H1 (cell line): ENCODE data around the gene GPC3. TPM values are rescaled to one million over a fixed set of nuclear protein-coding genes. Genes with fewer than 3 reads are reported as not detected.

Source experiments
- CTCF ChIA-PET: fragments of 300-600 bp; sonication (Branson Sonifier 250); formaldehyde crosslinking; loops from one replicate; lab custom pipeline; 2021; ENCODE audit not compliant: partially characterized antibody; lab: Charles Lee
- POLR2A ChIA-PET: fragments of 300-600 bp; sonication (Branson Sonifier 250); formaldehyde crosslinking; loops from one replicate; lab custom pipeline; 2021; ENCODE audit warnings: inconsistent platforms; ENCODE audit not compliant: partially characterized antibody; lab: Charles Lee
- DNase-seq, 2 experiments: peaks; one replicate each; pipeline versions ENCODE4 v3.0.0 to v3.0.0-alpha.2; 2010 to 2022; ENCODE audit warnings: low spot score in 2 of 2, low read depth in 1 of 2, mixed read lengths in 1 of 2
- FAIRE-seq: peaks from 2 replicates; lab custom pipeline; 2011; peaks lifted over from hg19 to GRCh38; lab: Jason Lieb, UNC
- H2AFZ ChIP-seq: 2 replicates; pipeline ENCODE4 v1.8.1; 2012; ENCODE audit warnings: low read length, inconsistent platforms
- H2AK5ac ChIP-seq: 2 replicates; pipeline ENCODE4 v1.6.1; 2013; ENCODE audit warnings: low read depth, low read length
- H2BK120ac ChIP-seq: replicated peaks from 2 replicates; pipeline ENCODE3; 2013; ENCODE audit warnings: low read depth, low read length, inconsistent platforms
- H2BK12ac ChIP-seq: 2 replicates; pipeline ENCODE4 v1.6.1; 2013; ENCODE audit warnings: low read depth, low read length
- H2BK15ac ChIP-seq: 2 replicates; pipeline ENCODE4 v1.6.1; 2013; ENCODE audit warnings: low read length
- H2BK20ac ChIP-seq: 2 replicates; pipeline ENCODE4 v1.6.1; 2013; ENCODE audit warnings: low read length
- H2BK5ac ChIP-seq: 2 replicates; pipeline ENCODE4 v1.6.1; 2013; ENCODE audit warnings: low read depth, low read length
- H3K14ac ChIP-seq: 2 replicates; pipeline ENCODE4 v1.6.1; 2013; ENCODE audit warnings: inconsistent platforms; ENCODE audit not compliant: insufficient read length
- H3K18ac ChIP-seq: 2 replicates; pipeline ENCODE4 v1.6.1; 2013; ENCODE audit warnings: low read length; ENCODE audit errors: extremely low read depth
- H3K23ac ChIP-seq: 2 replicates; pipeline ENCODE4 v1.6.1; 2013; ENCODE audit warnings: inconsistent platforms; ENCODE audit not compliant: insufficient read length
- H3K23me2 ChIP-seq: 2 replicates; pipeline ENCODE4 v1.6.1; 2013; ENCODE audit warnings: low read depth, low read length
- H3K27ac ChIP-seq: 2 replicates; pipeline ENCODE4 v1.6.1; 2011; ENCODE audit warnings: low read depth, low read length, inconsistent platforms
- H3K27me3 ChIP-seq, 4 experiments: replicated peaks in 1 of 4; 1 replicate in 1 of 4; 2 replicates in 3 of 4; pipeline versions ENCODE4 v1.6.1 to v1.8.1; 2011 to 2013; ENCODE audit warnings: low read length in 3 of 4, mild to moderate bottlenecking in 3 of 4, inconsistent platforms in 2 of 4, mixed read lengths in 2 of 4, moderate library complexity in 1 of 4; ENCODE audit not compliant: control insufficient read depth in 3 of 4, insufficient read depth in 3 of 4; ENCODE audit errors: extremely low read depth in 1 of 4
- H3K36me3 ChIP-seq, 4 experiments: 2 replicates each; pipeline versions ENCODE4 v1.6.1 to v1.8.1; 2011 to 2013; ENCODE audit warnings: mild to moderate bottlenecking in 4 of 4, low read length in 3 of 4, moderate library complexity in 2 of 4, control low read depth in 1 of 4, inconsistent platforms in 1 of 4; ENCODE audit not compliant: insufficient read depth in 4 of 4, control insufficient read depth in 2 of 4
- H3K4ac ChIP-seq: replicated peaks from 2 replicates; pipeline ENCODE3; 2013; ENCODE audit warnings: low read length, low read depth, mixed read lengths, inconsistent platforms; ENCODE audit not compliant: insufficient read length
- H3K4me1 ChIP-seq, 4 experiments: replicated peaks in 1 of 4; 1 replicate in 1 of 4; 2 replicates in 3 of 4; pipeline versions ENCODE4 v1.6.1 to v1.8.1; 2011 to 2013; ENCODE audit warnings: low read length in 3 of 4, inconsistent platforms in 2 of 4, mixed read lengths in 1 of 4; ENCODE audit not compliant: insufficient read depth in 4 of 4, control insufficient read depth in 3 of 4
- H3K4me2 ChIP-seq, 2 experiments: 2 replicates each; pipeline versions ENCODE4 v1.6.1 to v1.8.1; 2011 to 2013; ENCODE audit warnings: low read depth in 2 of 2, low read length in 2 of 2, control low read depth in 1 of 2, inconsistent platforms in 1 of 2, mild to moderate bottlenecking in 1 of 2; ENCODE audit not compliant: insufficient read depth in 1 of 2
- H3K4me3 ChIP-seq, 4 experiments: fragments of 200-600, 300-600 bp in 1 of 4; sonication (generic), shearing (Covaris generic), sonication (Bioruptor Twin) in 1 of 4; 2 replicates each; pipeline versions ENCODE4 v1.5.1 to v1.8.1; 2011 to 2016; ENCODE audit warnings: low read length in 4 of 4, low read depth in 3 of 4, control low read depth in 2 of 4, inconsistent platforms in 2 of 4, mild to moderate bottlenecking in 2 of 4, mixed read lengths in 1 of 4, moderate library complexity in 1 of 4; ENCODE audit not compliant: insufficient read depth in 2 of 4; ENCODE audit errors: extremely low read depth in 1 of 4
- H3K56ac ChIP-seq: replicated peaks from 2 replicates; pipeline ENCODE3; 2013; ENCODE audit warnings: low read depth, mild to moderate bottlenecking, mixed read lengths, low read length, inconsistent platforms; ENCODE audit not compliant: insufficient read length
- H3K79me1 ChIP-seq: 2 replicates; pipeline ENCODE4 v1.6.1; 2013; ENCODE audit warnings: low read depth, low read length, control low read depth
- H3K79me2 ChIP-seq, 2 experiments: 2 replicates each; pipeline versions ENCODE4 v1.6.1 to v1.8.1; 2012 to 2013; ENCODE audit warnings: low read length in 2 of 2, mild to moderate bottlenecking in 2 of 2, inconsistent platforms in 1 of 2; ENCODE audit not compliant: insufficient read depth in 2 of 2, control insufficient read depth in 1 of 2
- H3K9ac ChIP-seq, 4 experiments: replicated peaks in 1 of 4; 1 replicate in 1 of 4; 2 replicates in 3 of 4; pipeline versions ENCODE4 v1.6.1 to v1.8.1; 2011 to 2013; ENCODE audit warnings: low read depth in 3 of 4, low read length in 3 of 4, control low read depth in 2 of 4, mild to moderate bottlenecking in 2 of 4, moderate library complexity in 2 of 4, inconsistent platforms in 1 of 4; ENCODE audit errors: extremely low read depth in 1 of 4
- H3K9me3 ChIP-seq, 2 experiments: 2 replicates each; pipeline versions ENCODE4 v1.6.1 to v1.8.1; 2012 to 2013; ENCODE audit warnings: mild to moderate bottlenecking in 2 of 2, moderate library complexity in 2 of 2, control low read depth in 1 of 2, inconsistent platforms in 1 of 2, low read depth in 1 of 2, low read length in 1 of 2, mixed read lengths in 1 of 2; ENCODE audit not compliant: insufficient read depth in 2 of 2
- H4K20me1 ChIP-seq, 2 experiments: replicated peaks in 1 of 2; 2 replicates each; pipeline versions ENCODE3 to v1.8.1; 2011 to 2013; ENCODE audit warnings: inconsistent platforms in 2 of 2, low read length in 2 of 2, mild to moderate bottlenecking in 1 of 2; ENCODE audit not compliant: insufficient read depth in 2 of 2, control insufficient read depth in 1 of 2
- H4K5ac ChIP-seq: 2 replicates; pipeline ENCODE4 v1.6.1; 2013; ENCODE audit warnings: low read length, low read depth, mixed read lengths, inconsistent platforms; ENCODE audit not compliant: insufficient read length
- H4K8ac ChIP-seq: 2 replicates; pipeline ENCODE4 v1.8.0; 2013; ENCODE audit warnings: mild to moderate bottlenecking, moderate library complexity, low read length, inconsistent platforms; ENCODE audit not compliant: insufficient read depth; ENCODE audit errors: extremely low read depth
- H4K91ac ChIP-seq: replicated peaks from 2 replicates; pipeline ENCODE3; 2013; ENCODE audit warnings: low read length, mixed read lengths, inconsistent platforms; ENCODE audit not compliant: insufficient read length
- BRCA1 ChIP-seq: IDR thresholded peaks from 2 replicates; pipeline ENCODE4 v1.6.1; 2012; ENCODE audit warnings: low read depth, low read length, improper control_type of control experiment
- EP300 ChIP-seq, 2 experiments: IDR thresholded peaks; 1 replicate in 1 of 2; 2 replicates in 1 of 2; pipeline ENCODE4 v1.6.1; 2011 to 2012; ENCODE audit warnings: low read depth in 2 of 2, low read length in 2 of 2, mild to moderate bottlenecking in 2 of 2, borderline replicate concordance in 1 of 2, inconsistent platforms in 1 of 2, moderate library complexity in 1 of 2
- FOSL1 ChIP-seq: IDR thresholded peaks from 2 replicates; pipeline ENCODE4 v1.6.1; 2011; ENCODE audit warnings: mild to moderate bottlenecking, low read depth, low read length, moderate library complexity; ENCODE audit not compliant: insufficient read depth
- KDM1A ChIP-seq: fragments of 200-600, 300-600 bp; sonication (generic); IDR thresholded peaks from 2 replicates; pipeline ENCODE4 v1.7.1; 2016; ENCODE audit warnings: mild to moderate bottlenecking, low read length, borderline replicate concordance
- KDM5A ChIP-seq: fragments of 200-600 bp; IDR thresholded peaks from 2 replicates; pipeline ENCODE4 v1.7.1; 2012; ENCODE audit warnings: mild to moderate bottlenecking, low read length, inconsistent platforms, mixed read lengths
- NANOG ChIP-seq: IDR thresholded peaks from 2 replicates; pipeline ENCODE4 v1.6.1; 2011; ENCODE audit warnings: low read length, low read depth, mild to moderate bottlenecking, inconsistent platforms; ENCODE audit not compliant: insufficient read depth, poor library complexity, severe bottlenecking
- POLR2AphosphoS5 ChIP-seq: IDR thresholded peaks from 2 replicates; pipeline ENCODE4 v1.6.1; 2011; ENCODE audit warnings: low read depth, low read length
- TAF7 ChIP-seq: optimal IDR thresholded peaks from 2 replicates; pipeline ENCODE3; 2011; ENCODE audit warnings: low read depth, mild to moderate bottlenecking, inconsistent platforms, low read length, moderate library complexity, borderline replicate concordance
- USF2 ChIP-seq: IDR thresholded peaks from 2 replicates; pipeline ENCODE4 v1.6.1; 2011; ENCODE audit warnings: low read length, improper control_type of control experiment
- YY1 ChIP-seq: IDR thresholded peaks from 2 replicates; pipeline ENCODE4 v1.6.1; 2011; ENCODE audit warnings: low read depth, mild to moderate bottlenecking, low read length
- WGBS, 2 experiments: shearing (Covaris generic) in 1 of 2; methylation state at CpG; one replicate each; pipeline versions ENCODE4 v1.1.6 to v1.1.7; 2013 to 2015; ENCODE audit warnings: low lambda C conversion rate in 2 of 2, mixed read lengths in 2 of 2, inconsistent platforms in 1 of 2, low coverage in 1 of 2, missing lambda C conversion rate in 1 of 2; ENCODE audit not compliant: insufficient replicate concordance in 2 of 2, insufficient coverage in 1 of 2, insufficient read length in 1 of 2; ENCODE audit errors: extremely low coverage in 1 of 2, missing lambda C conversion rate in 1 of 2; 5-methylcytosine and 5-hydroxymethylcytosine counted together
- polyA plus RNA-seq, 7 experiments: library from polyadenylated mRNA; depleted of rRNA in 3 of 7; stranded (reverse) in 5 of 7; unstranded in 2 of 7; fragments of >200 nt in 5 of 7; fragments of 200-250 nt in 2 of 7; gene quantifications; 1 replicate in 5 of 7; 2 replicates in 1 of 7; 4 replicates in 1 of 7; pipeline versions ENCODE4 v1.2.1 to v1.2.3, GENCODE V29; 2011 to 2013; ENCODE audit warnings: missing spikeins in 2 of 7, mixed read lengths in 2 of 7
- total RNA-seq: library from RNA; stranded (reverse); fragmentation: NEBNext Ultra II Directional; extraction: Animal tissue kit (Norgen Biotek cat#: 25700); gene quantifications from 2 replicates; pipeline ENCODE4 v1.2.1, GENCODE V29; 2021

Gene GPC3
- total and polyA plus RNA-seq, 2 of the 8 experiments (the other 6 are each of a cell fraction or from before 2014, with no cell fraction given), result 64.8 to 71.9 TPM

- WGBS, 2 experiments, result 94% methylated on average over 4 of the region's 5 CpGs; no CpG with 5 or more reads in 1 of the 2 experiments
- no peak for FAIRE-seq
- Histone ChIP-seq H3K27me3 (no peaks in the 10 kb centered on the region), H4K8ac (no peak overlapping the region), H3K14ac (no peak overlapping the region), H3K9me3 (no peaks in the 10 kb centered on the region), H2BK120ac (no peak overlapping the region), H2AK5ac (no peak overlapping the region), H3K79me1 (no peaks in the 10 kb centered on the region), H2BK20ac (no peak overlapping the region), H3K23ac (no peak overlapping the region), H4K5ac (no peak overlapping the region), H3K9ac (no peak overlapping the region), H3K56ac (no peak overlapping the region), H3K36me3 (no peaks in the 10 kb centered on the region), H3K4me2 (no peak overlapping the region; a peak in 1 of 4 replicates), H2BK15ac (no peak overlapping the region), H3K4me1 (peaks cover 0 to 4% (median 3%) of the 10 kb centered on the region in 4 experiments; a peak in 4 of 7 replicates), H3K79me2 (no peaks in the 10 kb centered on the region), H3K4me3 (no peak overlapping the region), H3K4ac (no peak overlapping the region), H3K23me2 (no peaks in the 10 kb centered on the region), H3K27ac (no peak overlapping the region), H2BK5ac (no peak overlapping the region), H4K20me1 (no peaks in the 10 kb centered on the region), H2BK12ac (no peak overlapping the region), H2AFZ (no peak overlapping the region), H4K91ac (no peak overlapping the region), H3K18ac (no peak overlapping the region)
- POLR2A ChIA-PET, result no interaction called here
- CTCF ChIA-PET, result interaction anchor here (0.6 to 2.8 kb wide), 12 partner anchors 8 to 131 kb away, joined by 3 to 15 read pairs (median 4); partner anchors contain the start of gene GPC3
- DNase-seq, result no peak
- TF ChIP-seq KDM5A (no peak), BRCA1 (no peak), USF2 (no peak), YY1 (no peak), POLR2AphosphoS5 (no peak), KDM1A (no peak), FOSL1 (no peak), NANOG (no peak), TAF7 (no peak), EP300 (IDR thresholded peaks at IDR 0.05; ENCODE audit: borderline replicate concordance in 1 of 2, low read depth in 2 of 2, low read length in 2 of 2) (no peak)
These were observed 62.3 kb downstream of the GPC3 start for GRCh38 chrX:133923113-133923512.
